ENCODE measurements around the gene ERGIC2.

DNA sequence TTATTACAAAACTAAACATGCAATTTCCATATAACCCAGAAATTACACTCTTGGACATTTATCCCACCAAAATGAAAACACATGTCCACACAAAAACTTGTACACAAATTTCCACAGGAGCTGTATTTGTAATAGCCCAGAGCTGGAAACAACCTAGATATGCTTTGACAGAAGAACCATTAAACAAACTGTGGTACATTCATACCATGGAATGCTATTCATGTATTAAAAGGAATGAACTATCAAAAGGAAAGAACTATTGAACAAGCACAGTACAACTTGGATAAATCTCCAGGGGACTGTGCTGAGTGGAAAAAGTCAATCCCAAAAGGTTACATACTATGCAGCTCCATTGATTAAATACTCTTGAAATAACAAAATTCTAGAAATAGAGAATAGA is 35.8 kb upstream of the ERGIC2 start:
- TF ChIP-seq ZNF8 (CRISPR knock-in tag; IDR thresholded peaks at IDR 0.05) (no peak), GLIS3 (CRISPR knock-in tag; IDR thresholded peaks at IDR 0.05) (no peak), TOX (CRISPR knock-in tag; IDR thresholded peaks at IDR 0.05; ENCODE audit: borderline replicate concordance) (no peak), CSDC2 (CRISPR knock-in tag; IDR thresholded peaks at IDR 0.05) (no peak), ARNTL (CRISPR knock-in tag; IDR thresholded peaks at IDR 0.05; ENCODE audit: borderline replicate concordance, low read depth) (no peak), ESRRG (CRISPR knock-in tag; IDR thresholded peaks at IDR 0.05) (no peak), PPARA (CRISPR knock-in tag; IDR thresholded peaks at IDR 0.05; ENCODE audit: borderline replicate concordance) (no peak)
- TF ChIP-seq, protein P1, sequence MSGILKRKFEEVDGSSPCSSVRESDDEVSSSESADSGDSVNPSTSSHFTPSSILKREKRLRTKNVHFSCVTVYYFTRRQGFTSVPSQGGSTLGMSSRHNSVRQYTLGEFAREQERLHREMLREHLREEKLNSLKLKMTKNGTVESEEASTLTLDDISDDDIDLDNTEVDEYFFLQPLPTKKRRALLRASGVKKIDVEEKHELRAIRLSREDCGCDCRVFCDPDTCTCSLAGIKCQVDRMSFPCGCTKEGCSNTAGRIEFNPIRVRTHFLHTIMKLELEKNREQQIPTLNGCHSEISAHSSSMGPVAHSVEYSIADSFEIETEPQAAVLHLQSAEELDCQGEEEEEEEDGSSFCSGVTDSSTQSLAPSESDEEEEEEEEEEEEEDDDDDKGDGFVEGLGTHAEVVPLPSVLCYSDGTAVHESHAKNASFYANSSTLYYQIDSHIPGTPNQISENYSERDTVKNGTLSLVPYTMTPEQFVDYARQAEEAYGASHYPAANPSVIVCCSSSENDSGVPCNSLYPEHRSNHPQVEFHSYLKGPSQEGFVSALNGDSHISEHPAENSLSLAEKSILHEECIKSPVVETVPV (CRISPR knock-in tag; IDR thresholded peaks at IDR 0.05) = no peak
- TF ChIP-seq, protein P2, sequence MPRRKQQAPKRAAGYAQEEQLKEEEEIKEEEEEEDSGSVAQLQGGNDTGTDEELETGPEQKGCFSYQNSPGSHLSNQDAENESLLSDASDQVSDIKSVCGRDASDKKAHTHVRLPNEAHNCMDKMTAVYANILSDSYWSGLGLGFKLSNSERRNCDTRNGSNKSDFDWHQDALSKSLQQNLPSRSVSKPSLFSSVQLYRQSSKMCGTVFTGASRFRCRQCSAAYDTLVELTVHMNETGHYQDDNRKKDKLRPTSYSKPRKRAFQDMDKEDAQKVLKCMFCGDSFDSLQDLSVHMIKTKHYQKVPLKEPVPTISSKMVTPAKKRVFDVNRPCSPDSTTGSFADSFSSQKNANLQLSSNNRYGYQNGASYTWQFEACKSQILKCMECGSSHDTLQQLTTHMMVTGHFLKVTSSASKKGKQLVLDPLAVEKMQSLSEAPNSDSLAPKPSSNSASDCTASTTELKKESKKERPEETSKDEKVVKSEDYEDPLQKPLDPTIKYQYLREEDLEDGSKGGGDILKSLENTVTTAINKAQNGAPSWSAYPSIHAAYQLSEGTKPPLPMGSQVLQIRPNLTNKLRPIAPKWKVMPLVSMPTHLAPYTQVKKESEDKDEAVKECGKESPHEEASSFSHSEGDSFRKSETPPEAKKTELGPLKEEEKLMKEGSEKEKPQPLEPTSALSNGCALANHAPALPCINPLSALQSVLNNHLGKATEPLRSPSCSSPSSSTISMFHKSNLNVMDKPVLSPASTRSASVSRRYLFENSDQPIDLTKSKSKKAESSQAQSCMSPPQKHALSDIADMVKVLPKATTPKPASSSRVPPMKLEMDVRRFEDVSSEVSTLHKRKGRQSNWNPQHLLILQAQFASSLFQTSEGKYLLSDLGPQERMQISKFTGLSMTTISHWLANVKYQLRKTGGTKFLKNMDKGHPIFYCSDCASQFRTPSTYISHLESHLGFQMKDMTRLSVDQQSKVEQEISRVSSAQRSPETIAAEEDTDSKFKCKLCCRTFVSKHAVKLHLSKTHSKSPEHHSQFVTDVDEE (CRISPR knock-in tag; IDR thresholded peaks at IDR 0.05) = no peak
- TF ChIP-seq, protein P3, sequence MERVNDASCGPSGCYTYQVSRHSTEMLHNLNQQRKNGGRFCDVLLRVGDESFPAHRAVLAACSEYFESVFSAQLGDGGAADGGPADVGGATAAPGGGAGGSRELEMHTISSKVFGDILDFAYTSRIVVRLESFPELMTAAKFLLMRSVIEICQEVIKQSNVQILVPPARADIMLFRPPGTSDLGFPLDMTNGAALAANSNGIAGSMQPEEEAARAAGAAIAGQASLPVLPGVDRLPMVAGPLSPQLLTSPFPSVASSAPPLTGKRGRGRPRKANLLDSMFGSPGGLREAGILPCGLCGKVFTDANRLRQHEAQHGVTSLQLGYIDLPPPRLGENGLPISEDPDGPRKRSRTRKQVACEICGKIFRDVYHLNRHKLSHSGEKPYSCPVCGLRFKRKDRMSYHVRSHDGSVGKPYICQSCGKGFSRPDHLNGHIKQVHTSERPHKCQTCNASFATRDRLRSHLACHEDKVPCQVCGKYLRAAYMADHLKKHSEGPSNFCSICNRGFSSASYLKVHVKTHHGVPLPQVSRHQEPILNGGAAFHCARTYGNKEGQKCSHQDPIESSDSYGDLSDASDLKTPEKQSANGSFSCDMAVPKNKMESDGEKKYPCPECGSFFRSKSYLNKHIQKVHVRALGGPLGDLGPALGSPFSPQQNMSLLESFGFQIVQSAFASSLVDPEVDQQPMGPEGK (CRISPR knock-in tag; IDR thresholded peaks at IDR 0.05; ENCODE audit: borderline replicate concordance) = no peak
- TF ChIP-seq, protein P4, sequence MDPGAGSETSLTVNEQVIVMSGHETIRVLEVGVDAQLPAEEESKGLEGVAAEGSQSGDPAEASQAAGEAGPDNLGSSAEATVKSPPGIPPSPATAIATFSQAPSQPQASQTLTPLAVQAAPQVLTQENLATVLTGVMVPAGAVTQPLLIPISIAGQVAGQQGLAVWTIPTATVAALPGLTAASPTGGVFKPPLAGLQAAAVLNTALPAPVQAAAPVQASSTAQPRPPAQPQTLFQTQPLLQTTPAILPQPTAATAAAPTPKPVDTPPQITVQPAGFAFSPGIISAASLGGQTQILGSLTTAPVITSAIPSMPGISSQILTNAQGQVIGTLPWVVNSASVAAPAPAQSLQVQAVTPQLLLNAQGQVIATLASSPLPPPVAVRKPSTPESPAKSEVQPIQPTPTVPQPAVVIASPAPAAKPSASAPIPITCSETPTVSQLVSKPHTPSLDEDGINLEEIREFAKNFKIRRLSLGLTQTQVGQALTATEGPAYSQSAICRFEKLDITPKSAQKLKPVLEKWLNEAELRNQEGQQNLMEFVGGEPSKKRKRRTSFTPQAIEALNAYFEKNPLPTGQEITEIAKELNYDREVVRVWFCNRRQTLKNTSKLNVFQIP (CRISPR knock-in tag; IDR thresholded peaks at IDR 0.05; ENCODE audit: borderline replicate concordance, low read depth) = no peak
